Daoy (cell line): ENCODE measurements around the gene CFAP99. TPM values are rescaled to one million over a fixed set of nuclear protein-coding genes. Genes with fewer than 3 reads are reported as not detected.
"Not testable (repeated sequence)": the region's sequence is repeated elsewhere in the genome, so short reads cannot be mapped to it uniquely, and the experiment has no call there.

Source experiments
- DNase-seq: peaks from one replicate; pipeline ENCODE4 v3.0.0-alpha.2; 2015; ENCODE audit warnings: low read depth
- total RNA-seq: library from RNA; depleted of rRNA; stranded (reverse); fragments of >200 nt; shearing (Covaris generic); gene quantifications from 2 replicates; pipeline ENCODE4 v1.2.3, GENCODE V29; 2014

The CFAP99 gene
- total RNA-seq, 1 experiment from 2014 or later: not detected

DNA sequence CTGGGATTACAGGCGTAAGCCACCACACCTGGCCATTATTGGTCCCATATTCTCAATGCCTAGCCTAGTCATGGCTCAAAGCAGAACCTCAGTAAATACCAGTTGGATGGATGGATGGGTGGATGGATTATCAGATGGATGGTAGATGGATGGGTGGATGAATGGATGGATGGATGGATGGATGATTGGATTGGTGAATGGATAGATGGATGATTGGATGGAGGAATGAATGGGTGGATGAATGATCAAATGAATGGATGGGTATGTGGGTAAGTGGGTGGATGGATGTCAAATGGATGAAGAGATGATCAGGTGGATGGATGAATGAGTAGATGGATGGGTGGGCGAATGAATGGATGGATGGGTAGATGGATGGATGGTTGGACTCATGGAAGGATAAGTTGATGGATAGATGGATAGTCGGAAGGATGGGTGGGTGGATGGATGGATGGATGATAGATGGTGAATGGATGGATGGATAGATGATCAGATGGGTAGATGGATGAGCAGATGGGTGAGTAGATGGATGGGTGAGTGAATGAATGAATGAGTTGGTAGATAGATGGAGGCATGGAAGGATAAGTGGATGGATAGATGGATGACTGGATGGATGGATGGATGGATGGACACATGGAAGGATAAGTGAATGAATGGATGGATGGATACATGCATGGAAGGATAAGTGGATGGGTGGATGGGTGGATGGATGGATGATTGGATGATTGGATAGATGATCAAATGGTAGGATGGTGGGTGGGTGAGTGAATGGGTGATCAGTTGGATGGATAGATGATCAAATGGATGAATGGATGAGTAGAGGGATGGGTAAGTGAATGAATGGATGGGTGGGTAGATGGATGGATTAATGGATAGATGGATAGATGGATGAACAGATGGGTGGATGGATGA, 28.2 kb downstream of the CFAP99 start:
- DNase-seq: no peak

DNA sequence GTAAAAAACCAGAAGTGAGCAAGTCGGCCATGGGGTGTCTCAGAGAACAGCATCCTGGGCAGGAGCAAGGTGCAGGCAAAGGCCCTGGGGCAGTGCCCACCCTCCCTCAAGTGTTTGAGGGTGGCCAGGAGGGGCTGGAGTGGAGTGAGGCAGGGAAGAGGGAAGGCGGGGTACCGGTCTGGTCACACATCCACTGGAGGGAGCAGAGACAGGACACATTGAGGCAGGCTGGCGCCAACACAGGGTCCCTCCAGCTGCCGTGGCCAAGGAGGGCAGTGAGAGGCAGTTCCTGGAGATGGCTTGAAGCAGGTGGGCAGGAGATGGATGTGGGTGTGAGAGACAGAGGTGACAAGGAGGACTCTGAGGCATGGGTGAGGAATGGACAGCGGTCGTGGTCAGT, 29.8 kb downstream of the CFAP99 start:
- no peak for DNase-seq

GRCh38 chr4:2449051-2449450, 30.3 kb downstream of the CFAP99 start:
- no peak for DNase-seq

GRCh38 chr4:2449511-2450392, 31.0 kb downstream of the CFAP99 start:
- DNase-seq: no peak

GRCh38 chr4:2450394-2451035, 31.8 kb downstream of the CFAP99 start:
- DNase-seq: no peak

DNA sequence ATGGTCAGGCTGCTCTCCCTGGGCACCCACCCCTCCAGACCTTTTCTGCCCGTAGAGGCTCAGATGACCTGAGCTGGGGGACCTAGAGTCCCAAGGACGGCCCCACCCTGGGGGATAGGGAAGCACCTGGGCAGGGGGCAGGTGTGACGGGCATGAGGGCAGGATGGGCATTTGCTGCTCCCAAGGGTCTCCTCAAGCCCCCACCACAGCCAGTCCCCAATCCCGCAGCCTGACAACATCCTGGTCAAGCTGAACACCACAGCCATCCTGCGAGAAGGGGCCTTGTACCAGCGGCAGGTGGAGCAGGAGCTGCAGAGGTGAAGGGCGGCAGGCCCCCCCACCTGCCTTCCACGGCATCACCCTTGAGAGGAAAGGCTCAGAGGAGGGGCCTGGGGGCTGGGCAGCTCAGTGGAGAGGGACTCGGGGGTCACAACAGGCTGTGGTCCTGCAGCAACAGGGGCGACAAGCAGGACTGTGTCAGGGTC, 32.3 kb downstream of the CFAP99 start:
- DNase-seq: no peak

- DNase-seq: no peak
Measured at GRCh38 chr4:2451821-2452785, 33.3 kb downstream of the CFAP99 start.

DNA sequence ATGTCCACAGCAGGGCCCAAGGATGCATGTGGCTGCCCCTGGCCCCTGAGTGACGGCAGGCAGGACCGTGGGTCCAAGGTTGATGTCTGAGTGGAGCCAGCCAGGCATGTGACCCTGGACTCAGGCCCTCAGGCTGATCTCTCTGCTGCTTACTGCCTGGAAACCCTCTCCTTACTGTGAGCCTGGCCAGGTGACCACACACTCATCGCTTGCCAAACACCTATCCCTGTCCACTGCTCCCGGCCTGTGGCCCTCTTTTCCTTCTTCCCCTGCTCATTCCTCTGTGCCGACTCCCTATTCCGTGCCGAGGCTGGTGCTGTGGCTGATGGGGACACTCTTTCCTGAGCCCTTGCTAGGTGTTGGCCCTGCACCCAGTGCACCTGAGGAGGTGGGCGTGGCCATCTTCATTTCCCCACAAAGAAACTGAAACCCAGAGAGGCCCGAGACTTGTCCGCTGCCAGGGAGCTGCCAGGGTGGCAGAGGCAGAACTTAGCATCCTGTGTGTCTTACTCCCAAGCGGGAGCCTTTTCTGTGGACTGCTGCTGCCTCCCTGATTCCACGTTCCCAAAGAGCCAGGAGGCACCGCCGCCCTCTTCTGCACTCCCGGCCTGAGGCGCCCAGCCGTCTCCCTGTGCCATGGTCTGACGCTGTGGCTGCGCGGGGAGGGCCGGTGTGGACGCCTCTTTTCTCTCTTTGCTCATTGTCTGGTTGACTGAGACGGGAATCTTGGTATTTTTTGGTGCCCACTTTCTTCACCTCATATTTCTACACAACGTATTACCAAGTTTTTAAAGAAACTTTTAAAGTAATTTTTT, 38.9 kb downstream of the CFAP99 start:
- DNase-seq: no peak

- no peak for DNase-seq
Measured at GRCh38 chr4:2458546-2459491, 40.1 kb downstream of the CFAP99 start.

GRCh38 chr4:2459589-2460349, 41.0 kb downstream of the CFAP99 start:
- DNase-seq: no peak

DNA sequence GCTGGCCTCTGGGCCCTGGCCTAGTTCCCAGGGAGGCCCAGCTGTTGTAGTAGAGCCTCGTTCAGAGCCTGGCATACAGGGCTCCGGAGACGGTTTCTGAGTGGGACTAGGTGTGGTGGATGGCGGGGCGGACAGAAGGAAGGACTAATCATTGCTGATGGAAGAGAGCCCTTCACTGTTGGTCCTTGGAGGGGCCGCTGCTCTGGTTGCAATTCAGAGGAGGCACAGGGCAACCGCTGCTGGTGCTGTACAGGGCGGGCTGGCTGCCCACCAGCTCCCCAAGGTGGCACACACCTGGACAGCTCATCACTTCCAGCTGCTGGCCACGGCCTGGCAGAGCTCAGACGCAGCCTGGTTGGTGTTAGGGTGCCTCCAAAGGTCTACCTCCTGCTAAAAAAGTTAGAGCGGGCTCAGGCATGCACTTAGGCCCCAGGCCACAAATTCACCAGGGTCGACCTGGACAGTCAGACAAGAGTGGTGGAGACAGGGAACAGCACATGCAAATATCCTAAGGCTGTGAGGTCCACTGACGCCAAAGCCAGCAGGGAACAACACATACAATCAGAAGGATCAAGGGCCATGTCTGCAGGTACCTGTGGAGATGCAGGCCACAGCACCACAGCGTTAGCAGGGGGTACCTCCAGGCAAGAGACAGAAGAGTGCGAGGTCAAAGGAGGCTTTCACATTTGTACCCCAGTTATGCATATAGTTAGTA, 42.6 kb downstream of the CFAP99 start:
- DNase-seq: no peak

DNA sequence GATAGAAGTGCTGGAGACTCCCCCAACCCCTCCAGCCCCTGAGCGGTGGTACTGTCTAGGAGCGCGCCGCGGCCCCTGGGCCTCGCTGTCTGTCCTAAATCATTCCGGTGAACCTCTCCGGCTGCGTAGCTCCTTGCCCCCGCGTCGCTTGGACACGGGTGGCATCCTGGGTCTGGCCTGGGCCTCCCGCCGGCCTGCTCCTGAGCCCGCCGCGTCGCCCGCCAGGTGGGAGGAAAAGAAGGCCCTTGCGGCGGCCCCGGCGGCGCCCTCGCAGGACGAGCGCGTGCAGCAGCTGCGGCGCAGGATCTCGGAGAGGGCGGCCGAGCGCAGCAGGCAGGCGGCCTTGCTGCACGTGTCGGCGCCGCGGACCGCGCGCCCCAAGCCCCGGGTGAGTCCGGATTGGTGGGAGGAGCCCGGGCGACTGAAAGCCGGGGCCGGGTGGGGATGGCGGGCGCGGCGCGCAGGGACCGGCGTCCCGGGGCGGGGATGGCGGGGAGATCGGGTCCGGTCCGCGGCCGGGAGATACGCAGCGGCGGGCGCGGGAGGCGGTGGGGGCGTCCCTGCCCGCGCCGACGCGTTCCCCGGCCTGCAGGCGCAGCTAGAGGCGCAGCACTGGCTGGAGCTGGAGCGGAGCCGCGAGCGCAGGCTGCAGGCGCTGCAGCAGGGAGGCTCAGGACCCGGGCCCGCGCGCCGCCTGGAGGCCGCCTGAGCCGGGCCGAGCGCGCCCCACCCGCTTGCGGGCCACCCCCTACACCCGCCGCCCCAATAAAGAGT, 43.6 kb downstream of the CFAP99 start:
- peak; percentile 79 for DNase-seq

- DNase-seq: no peak
Measured at GRCh38 chr4:2462992-2463762, 44.4 kb downstream of the CFAP99 start.

GRCh38 chr4:2465032-2465431, 46.3 kb downstream of the CFAP99 start:
- no peak for DNase-seq

- DNase-seq: not testable (repeated sequence)
Measured at GRCh38 chr4:2465544-2465943, 46.8 kb downstream of the CFAP99 start.
